AG04450 (cell line): ENCODE measurements around the gene RAB40C. TPM values are rescaled to one million over a fixed set of nuclear protein-coding genes. Genes with fewer than 3 reads are reported as not detected.
A peak's percentile ranks its signal among the peaks of the same experiment; 100 is the strongest.

Source experiments
- CTCF ChIA-PET: fragments of 300-600, 350-600 bp; formaldehyde crosslinking; extraction: SDS; loops from one replicate; lab custom pipeline; 2022; ENCODE audit warnings: antibody characterized with exemption, inconsistent platforms; lab: Charles Lee
- POLR2A ChIA-PET: fragments of 350-600 bp; formaldehyde crosslinking; extraction: SDS; loops from one replicate; lab custom pipeline; 2021; ENCODE audit warnings: antibody characterized with exemption, inconsistent platforms; lab: Yijun Ruan, JAX
- DNase-seq: peaks from one replicate; pipeline ENCODE4 v3.0.0-alpha.2; 2011; ENCODE audit warnings: low read depth, low spot score
- H3K27ac ChIP-seq: one replicate; pipeline ENCODE4 v1.5.1; 2012; ENCODE audit warnings: low read depth, low read length, control low read depth
- H3K27me3 ChIP-seq: one replicate; pipeline ENCODE4 v1.6.0; 2012; ENCODE audit warnings: low read length; ENCODE audit not compliant: control insufficient read depth, insufficient read depth
- H3K4me3 ChIP-seq: 2 replicates; pipeline ENCODE4 v1.5.1; 2011; ENCODE audit warnings: mild to moderate bottlenecking, low read depth, low read length, control low read depth
- H3K9me3 ChIP-seq: 2 replicates; pipeline ENCODE4 v1.5.1; 2012; ENCODE audit warnings: low read length; ENCODE audit not compliant: control insufficient read depth, insufficient read depth
- CTCF ChIP-seq: IDR thresholded peaks from 2 replicates; pipeline ENCODE4 v1.5.1; 2011; ENCODE audit warnings: low read depth, low read length, control low read depth, inconsistent platforms
- polyA plus RNA-seq: library from polyadenylated mRNA; depleted of rRNA; stranded (reverse); fragments of >200 nt; gene quantifications from 2 replicates; pipeline ENCODE4 v1.2.3, GENCODE V29; 2011

The RAB40C gene
- polyA plus RNA-seq, 1 experiment: 4.2 TPM

- TF ChIP-seq CTCF: no peak
- no peak for DNase-seq
- Histone ChIP-seq H3K9me3 (peaks cover 9% of the 10 kb centered on the region; the same call in 1 of the 2 replicates), H3K27ac (peak overlapping the region; percentile 68), H3K27me3 (peaks cover 16% of the 10 kb centered on the region), H3K4me3 (no peak overlapping the region)
- ChIA-PET CTCF (interaction anchor here (0.7 kb wide), 1 partner anchor 1151 kb away, joined by 3 read pairs; no protein-coding TSS in a partner anchor), POLR2A (interaction anchor here (1.0 to 1.4 kb wide), 2 partner anchors 10 to 15 kb away, joined by 3 to 5 read pairs; no protein-coding TSS in a partner anchor)
Measured at GRCh38 chr16:555528-556473, 34.1 kb upstream of the RAB40C start.

- Histone ChIP-seq H3K27me3 (peaks cover 24% of the 10 kb centered on the region), H3K9me3 (peaks cover 3% of the 10 kb centered on the region; the same call in 1 of the 2 replicates), H3K27ac (no peak overlapping the region), H3K4me3 (no peak overlapping the region)
- POLR2A ChIA-PET: no interaction called here
- CTCF ChIA-PET: interaction anchor here (0.7 kb wide), 1 partner anchor 1151 kb away, joined by 3 read pairs; no protein-coding TSS in a partner anchor
- no peak for TF ChIP-seq CTCF
- DNase-seq: no peak
Measured at GRCh38 chr16:556474-557173, 33.2 kb upstream of the RAB40C start.

GRCh38 chr16:557463-558297, 32.2 kb upstream of the RAB40C start:
- Histone ChIP-seq H3K9me3 (peaks cover 3% of the 10 kb centered on the region; the same call in 1 of the 2 replicates), H3K27ac (no peak overlapping the region), H3K4me3 (no peak overlapping the region), H3K27me3 (peaks cover 31% of the 10 kb centered on the region)
- no peak for DNase-seq
- ChIA-PET POLR2A (interaction anchor here (0.5 kb wide), 2 partner anchors 136 to 1147 kb away, joined by 3 read pairs; no protein-coding TSS in a partner anchor), CTCF (no interaction called here)
- TF ChIP-seq CTCF: no peak

- peaks cover 31% of the 10 kb centered on the region for H3K27me3 ChIP-seq
- no peak overlapping the region for H3K27ac ChIP-seq
- CTCF ChIA-PET: no interaction called here
- H3K4me3 ChIP-seq: no peak overlapping the region
- POLR2A ChIA-PET: interaction anchor here (0.5 kb wide), 1 partner anchor 1147 kb away, joined by 3 read pairs; no protein-coding TSS in a partner anchor
- peaks cover 3% of the 10 kb centered on the region; the same call in 1 of the 2 replicates for H3K9me3 ChIP-seq
- TF ChIP-seq CTCF: no peak
- DNase-seq: no peak
Measured at GRCh38 chr16:558298-559020, 31.4 kb upstream of the RAB40C start.
